OCI-M1 (cell line): Measurements from ENCODE around the gene NRXN2.

Experiments used
- DNase-seq: peaks from one replicate; lab custom pipeline; 2025; lab: John Stamatoyannopoulos, UW

Gene NRXN2

GRCh38 chr11:64588701-64589100 lies 134.3 kb downstream of the NRXN2 start:
- DNase-seq, result no peak

- no peak for DNase-seq
Observed at GRCh38 chr11:64586366-64586765, 136.6 kb downstream of the NRXN2 start.

- DNase-seq, result no peak
Observed at GRCh38 chr11:64585150-64585549, 137.8 kb downstream of the NRXN2 start.

GRCh38 chr11:64583296-64584262 lies 139.4 kb downstream of the NRXN2 start:
- no peak for DNase-seq

GRCh38 chr11:64582885-64583284 lies 140.1 kb downstream of the NRXN2 start:
- no peak for DNase-seq

GRCh38 chr11:64581057-64581523 lies 141.9 kb downstream of the NRXN2 start:
- DNase-seq, result no peak

DNA sequence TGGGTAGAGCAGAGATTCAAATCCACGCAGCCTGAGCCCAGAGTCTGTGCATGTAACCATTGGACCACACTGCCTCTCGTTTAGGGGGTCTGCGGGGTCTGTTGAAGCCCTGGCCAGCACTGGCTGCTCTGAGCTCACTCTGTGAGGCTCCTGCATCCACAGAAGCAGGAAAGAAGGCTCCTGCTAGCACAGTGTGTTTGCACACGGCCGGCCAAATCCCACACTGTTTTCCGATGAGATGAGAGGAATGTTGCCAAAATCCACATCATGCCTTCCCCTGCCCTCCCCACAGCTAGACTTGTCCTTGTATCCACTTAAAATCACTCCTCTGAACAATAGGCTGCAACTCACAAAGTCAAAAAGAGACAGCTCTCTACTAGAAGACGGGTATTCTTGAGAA lies 142.6 kb downstream of the NRXN2 start:
- DNase-seq, result no peak

DNA sequence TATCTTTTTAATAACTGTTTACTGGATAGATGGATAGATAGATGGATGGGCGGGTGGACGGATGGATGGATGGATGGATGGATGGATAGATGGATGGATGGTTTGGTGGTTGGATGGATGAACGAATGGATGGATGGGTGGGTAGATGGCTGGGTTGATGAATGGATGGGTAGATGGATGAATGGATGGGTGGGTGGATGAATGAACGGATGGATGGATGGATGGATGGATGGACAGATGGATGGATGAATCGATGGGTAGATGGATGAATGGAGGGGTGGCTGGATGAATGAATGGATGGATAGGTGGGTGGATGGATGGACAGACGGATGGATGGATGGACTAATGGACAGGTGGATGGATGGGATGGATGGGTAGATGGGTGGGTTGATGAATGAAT lies 145.8 kb downstream of the NRXN2 start:
- DNase-seq, result no peak

DNA sequence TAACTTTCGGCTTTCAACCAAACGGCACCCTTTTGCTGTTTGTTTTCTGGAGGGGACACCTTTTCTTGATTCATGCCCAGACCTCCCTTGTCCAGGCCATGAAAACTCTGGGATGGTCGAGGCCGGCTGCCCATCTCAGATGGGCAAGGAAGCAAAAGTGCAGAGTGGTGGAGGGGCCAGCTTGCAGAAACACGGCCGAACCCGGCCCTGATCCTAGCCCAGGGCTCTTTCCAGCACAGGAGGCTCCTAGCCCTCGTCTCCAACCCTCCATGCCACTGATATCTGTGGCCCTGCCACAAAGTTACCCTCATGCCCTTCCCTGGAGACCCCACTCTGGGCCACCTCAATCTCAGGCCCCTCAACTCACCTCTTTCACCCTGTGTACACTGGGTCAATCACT lies 150.9 kb downstream of the NRXN2 start:
- no peak for DNase-seq

DNA sequence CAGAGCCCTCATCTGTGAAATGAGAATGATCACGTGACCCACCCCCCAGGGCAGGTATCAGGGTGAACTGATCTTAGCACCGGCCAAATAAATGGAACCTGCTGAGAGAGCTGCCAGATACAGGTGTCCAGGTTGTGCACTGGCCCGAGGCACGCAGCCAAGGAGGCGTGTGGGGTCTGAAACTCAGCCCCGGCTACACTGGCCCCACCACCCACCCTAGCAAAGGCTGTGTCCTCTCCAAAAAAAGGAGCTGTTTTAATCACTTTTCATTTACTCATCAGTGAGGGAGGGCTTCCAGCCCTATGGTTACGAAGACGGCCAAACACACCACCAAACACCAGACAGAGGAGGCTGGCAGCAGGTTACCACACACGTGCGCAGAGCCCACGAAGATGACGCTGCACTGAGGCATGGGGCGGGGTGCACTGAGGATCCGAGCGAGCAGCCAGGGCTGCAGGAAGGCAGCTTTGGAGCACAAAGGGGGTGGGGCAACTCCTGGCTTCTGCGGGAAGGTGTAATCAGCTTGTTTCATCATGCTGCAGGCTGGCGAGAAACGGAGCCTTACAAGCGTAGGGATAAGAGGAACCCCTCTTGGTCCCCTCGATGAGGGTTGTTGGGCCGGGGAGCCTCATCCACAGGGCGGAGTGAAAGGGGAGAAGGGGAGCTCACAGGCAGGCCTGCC lies 151.4 kb downstream of the NRXN2 start:
- DNase-seq, result no peak

DNA sequence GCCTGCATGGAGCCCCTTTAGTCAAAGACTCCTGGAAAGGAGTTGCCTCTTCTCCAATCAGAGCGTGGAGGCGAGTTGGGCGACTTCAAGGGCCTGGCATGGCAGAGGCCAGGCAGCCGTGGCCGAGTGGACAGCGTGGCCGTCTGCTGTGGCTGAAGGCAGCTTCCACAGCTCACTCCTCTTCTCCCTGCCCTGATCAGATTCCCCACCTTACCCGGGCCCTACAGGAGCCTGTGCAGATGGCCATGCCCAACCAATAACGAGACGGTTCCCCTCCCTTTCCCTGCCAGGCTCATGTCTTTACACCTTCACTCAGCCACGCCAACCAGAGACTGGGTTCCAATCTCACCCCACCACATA lies 152.0 kb downstream of the NRXN2 start:
- no peak for DNase-seq

DNA sequence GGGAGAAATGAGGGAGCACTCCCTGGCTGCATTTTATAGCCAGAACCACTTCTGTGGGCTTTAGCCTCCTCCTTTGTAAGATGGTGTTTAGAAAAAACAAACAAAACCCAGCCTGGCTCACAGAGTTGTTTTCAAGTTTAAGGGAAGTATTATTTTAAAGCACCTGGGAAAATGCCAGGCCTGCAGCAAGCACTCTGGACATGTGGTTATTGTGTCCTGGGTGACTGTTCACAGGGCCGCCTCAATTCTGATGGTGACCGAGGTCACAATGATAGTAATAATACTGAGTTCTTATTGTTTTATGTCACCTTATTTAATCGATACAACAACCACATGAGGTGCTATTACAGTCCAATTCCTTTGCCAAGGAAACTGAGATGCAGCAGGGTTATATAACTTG lies 152.7 kb downstream of the NRXN2 start:
- DNase-seq, result no peak

GRCh38 chr11:64569300-64569970 lies 153.6 kb downstream of the NRXN2 start:
- no peak for DNase-seq

- DNase-seq, result no peak
Observed at GRCh38 chr11:64568584-64569140, 154.3 kb downstream of the NRXN2 start.

DNA sequence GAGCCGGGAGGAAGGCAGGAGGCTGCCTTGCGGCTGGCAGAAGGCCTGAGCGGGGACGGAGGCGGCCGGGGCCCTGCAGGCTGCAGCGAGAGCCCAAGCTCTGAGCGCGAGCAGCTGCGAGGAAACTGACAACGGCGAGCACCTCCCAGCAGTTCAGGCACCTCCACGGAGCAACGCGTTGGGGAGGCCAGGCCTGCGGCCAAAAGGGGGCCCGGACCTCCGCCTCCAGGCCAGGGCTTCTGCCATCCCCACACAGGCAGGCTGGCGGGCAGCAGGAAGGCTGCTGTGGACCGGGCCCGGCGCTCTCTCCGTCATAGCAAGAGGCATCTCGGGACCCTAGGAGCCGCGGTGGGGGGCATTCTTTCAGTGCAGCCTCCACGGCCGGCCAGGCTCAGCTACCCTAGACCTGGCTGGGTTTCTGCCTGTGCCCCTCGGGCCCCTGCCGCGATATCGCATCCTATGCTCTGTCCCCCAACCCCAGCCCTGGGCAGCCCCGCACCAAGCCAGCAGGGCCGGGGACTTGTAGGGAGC lies 154.9 kb downstream of the NRXN2 start:
- no peak for DNase-seq

GRCh38 chr11:64566915-64567891 lies 155.8 kb downstream of the NRXN2 start:
- DNase-seq, result no peak

GRCh38 chr11:64566042-64566914 lies 156.7 kb downstream of the NRXN2 start:
- DNase-seq, result peak; percentile 82

DNA sequence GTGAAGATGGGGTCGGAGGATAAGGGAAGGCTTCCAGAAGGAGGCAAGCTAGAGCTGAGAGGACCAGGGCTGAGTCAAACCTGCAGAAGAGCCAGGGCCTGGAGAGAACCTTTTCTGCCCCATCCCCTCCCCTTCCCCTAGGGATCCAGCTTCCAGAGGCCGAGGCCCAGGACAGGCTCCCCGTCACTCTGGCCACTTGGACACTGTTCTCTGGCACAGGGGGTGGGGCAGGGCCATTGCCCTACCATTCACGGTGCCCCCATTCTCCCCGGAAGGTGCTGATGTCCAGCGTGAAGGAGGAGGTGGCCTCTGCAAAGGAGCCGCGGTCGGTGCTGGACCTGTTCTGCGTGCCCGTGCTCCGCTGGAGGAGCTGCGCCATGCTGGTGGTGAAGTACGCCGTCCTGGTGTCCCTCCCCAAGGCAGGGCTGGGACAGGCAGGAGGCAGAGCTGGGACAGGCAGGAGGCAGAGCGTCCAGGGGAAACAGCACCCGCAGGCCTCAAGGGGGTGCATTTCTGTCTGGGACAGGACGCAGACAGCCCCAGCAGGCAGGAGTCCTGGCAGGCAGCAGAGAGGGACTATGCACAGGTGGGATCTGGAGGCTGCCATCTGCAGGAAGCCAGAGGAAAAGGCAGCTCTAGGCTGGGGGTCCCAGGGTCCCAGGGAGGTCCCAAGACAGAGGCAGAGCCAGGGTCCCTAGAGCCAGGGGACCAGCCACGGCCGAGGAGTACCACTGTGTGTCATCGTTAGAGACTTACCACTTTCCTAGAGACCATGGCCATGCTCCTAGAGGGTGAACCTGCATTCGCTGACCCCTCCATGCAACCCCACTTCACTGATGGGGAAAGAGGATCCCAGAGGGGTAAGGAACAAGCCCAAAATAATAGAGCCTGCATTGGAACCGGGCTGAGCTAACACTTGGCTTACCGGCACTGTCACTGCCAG lies 157.8 kb downstream of the NRXN2 start:
- DNase-seq, result no peak

DNA sequence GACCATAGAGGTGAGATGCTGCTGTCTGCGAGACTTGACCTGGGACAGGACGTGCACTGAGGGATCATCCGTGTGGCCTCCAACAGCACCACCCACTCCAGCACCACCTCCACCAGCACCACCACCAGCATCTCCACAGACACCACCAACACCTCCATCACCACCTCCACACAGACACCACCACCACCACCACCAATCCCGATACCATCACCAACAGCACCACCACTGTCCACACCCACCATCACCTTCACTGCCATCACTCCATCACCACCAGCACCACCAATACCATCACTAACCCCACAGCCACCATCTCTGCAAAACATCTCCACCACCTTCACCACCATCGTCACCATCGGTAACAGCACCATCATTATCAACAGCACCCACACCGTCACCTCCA lies 158.6 kb downstream of the NRXN2 start:
- DNase-seq, result no peak
